ENCODE data around the gene BIN1.

The BIN1 gene

DNA sequence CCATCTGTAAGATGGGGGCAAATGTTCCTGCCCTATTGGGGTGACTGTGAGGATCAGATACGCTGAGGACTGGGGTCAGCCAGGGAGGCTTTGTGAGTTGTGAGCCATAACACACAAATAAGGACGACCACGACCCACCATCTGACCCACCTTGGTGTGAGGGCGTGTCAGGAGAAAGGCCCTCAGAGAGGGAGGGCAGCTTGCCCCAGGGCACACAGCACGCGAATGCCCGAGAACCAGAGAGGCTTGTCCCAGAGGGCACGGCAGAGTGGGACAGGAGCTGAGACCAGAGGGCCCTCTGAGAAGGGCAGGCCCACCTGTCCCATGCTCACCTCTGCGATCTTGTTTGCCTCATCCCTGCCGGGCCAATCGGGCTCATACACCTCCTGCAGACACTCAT lies 36.7 kb downstream of the BIN1 start:
- no peaks in the 10 kb centered on the region for H3K36me3 ChIP-seq (ENCODE audit: insufficient read depth, low read length)
- H3K4me3 ChIP-seq (ENCODE audit: low read depth in 1 of 2, low read length in 2 of 2): no peak overlapping the region
- TF ChIP-seq, protein P1, sequence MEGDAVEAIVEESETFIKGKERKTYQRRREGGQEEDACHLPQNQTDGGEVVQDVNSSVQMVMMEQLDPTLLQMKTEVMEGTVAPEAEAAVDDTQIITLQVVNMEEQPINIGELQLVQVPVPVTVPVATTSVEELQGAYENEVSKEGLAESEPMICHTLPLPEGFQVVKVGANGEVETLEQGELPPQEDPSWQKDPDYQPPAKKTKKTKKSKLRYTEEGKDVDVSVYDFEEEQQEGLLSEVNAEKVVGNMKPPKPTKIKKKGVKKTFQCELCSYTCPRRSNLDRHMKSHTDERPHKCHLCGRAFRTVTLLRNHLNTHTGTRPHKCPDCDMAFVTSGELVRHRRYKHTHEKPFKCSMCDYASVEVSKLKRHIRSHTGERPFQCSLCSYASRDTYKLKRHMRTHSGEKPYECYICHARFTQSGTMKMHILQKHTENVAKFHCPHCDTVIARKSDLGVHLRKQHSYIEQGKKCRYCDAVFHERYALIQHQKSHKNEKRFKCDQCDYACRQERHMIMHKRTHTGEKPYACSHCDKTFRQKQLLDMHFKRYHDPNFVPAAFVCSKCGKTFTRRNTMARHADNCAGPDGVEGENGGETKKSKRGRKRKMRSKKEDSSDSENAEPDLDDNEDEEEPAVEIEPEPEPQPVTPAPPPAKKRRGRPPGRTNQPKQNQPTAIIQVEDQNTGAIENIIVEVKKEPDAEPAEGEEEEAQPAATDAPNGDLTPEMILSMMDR (IDR thresholded peaks at IDR 0.05; ENCODE audit: borderline replicate concordance, extremely low read depth, low read length, poor library complexity, severe bottlenecking): no peak
- no peak for TF ChIP-seq EZH2 (IDR thresholded peaks at IDR 0.05; ENCODE audit: borderline replicate concordance, low read depth, low read length, severe bottlenecking)
- 0 out of 2 replicates have a peak, but pooled peaks cover 3% of the 10 kb centered on the region for H4K20me1 ChIP-seq (ENCODE audit: insufficient read depth, low read length)
- H3K27ac ChIP-seq (ENCODE audit: low read length): no peak overlapping the region
- H3K27me3 ChIP-seq (ENCODE audit: insufficient read depth, low read length, poor library complexity): no peaks in the 10 kb centered on the region
- no peak for ATAC-seq (ENCODE audit: insufficient read depth, low read depth)
- no peak overlapping the region for H3K9ac ChIP-seq (ENCODE audit: low read depth, low read length)
- no peak for DNase-seq
- H3K4me1 ChIP-seq (ENCODE audit: insufficient read depth, low read length): no peaks in the 10 kb centered on the region
- H2AFZ ChIP-seq (ENCODE audit: low read depth, low read length): no peak overlapping the region
- H3K4me2 ChIP-seq (ENCODE audit: insufficient read depth, low read length): no peak overlapping the region
- no peaks in the 10 kb centered on the region for H3K79me2 ChIP-seq (ENCODE audit: insufficient read depth, low read length)
- H3K9me3 ChIP-seq (ENCODE audit: insufficient read depth, low read length, severe bottlenecking): no peaks in the 10 kb centered on the region

DNA sequence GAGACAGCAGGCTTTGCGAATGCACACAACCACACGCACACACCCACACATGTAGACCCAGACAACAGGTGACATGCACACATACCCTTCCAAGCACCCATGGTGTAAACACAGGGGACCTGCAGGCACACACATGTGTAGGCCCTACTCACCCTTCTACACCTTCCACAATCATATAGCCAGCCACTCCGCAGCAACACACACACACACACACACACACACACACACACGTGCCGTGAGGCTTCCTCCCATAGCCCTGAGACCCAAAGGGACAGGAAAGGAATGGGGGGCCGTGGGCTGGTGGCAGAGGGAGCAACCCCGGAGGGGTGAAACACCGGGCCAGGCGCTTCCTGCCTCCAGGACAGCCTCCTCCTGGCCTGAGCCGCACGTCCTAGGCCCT lies 37.4 kb downstream of the BIN1 start:
- Histone ChIP-seq H3K9me3 (ENCODE audit: insufficient read depth, low read length, severe bottlenecking) (no peaks in the 10 kb centered on the region), H4K20me1 (ENCODE audit: insufficient read depth, low read length) (0 out of 2 replicates have a peak, but pooled peaks cover 3% of the 10 kb centered on the region), H3K9ac (ENCODE audit: low read depth, low read length) (no peak overlapping the region), H3K27me3 (ENCODE audit: insufficient read depth, low read length, poor library complexity) (no peaks in the 10 kb centered on the region), H3K27ac (ENCODE audit: low read length) (no peak overlapping the region), H3K4me3 (ENCODE audit: low read depth in 1 of 2, low read length in 2 of 2) (no peak overlapping the region), H3K4me2 (ENCODE audit: insufficient read depth, low read length) (no peak overlapping the region), H2AFZ (ENCODE audit: low read depth, low read length) (no peak overlapping the region), H3K4me1 (ENCODE audit: insufficient read depth, low read length) (no peaks in the 10 kb centered on the region), H3K36me3 (ENCODE audit: insufficient read depth, low read length) (no peaks in the 10 kb centered on the region), H3K79me2 (ENCODE audit: insufficient read depth, low read length) (no peaks in the 10 kb centered on the region)
- DNase-seq: no peak
- no peak; the same call in 2 of the 3 replicates for ATAC-seq (ENCODE audit: insufficient read depth, low read depth)
- TF ChIP-seq, protein P1 (IDR thresholded peaks at IDR 0.05; ENCODE audit: borderline replicate concordance, extremely low read depth, low read length, poor library complexity, severe bottlenecking): no peak
- no peak for TF ChIP-seq EZH2 (IDR thresholded peaks at IDR 0.05; ENCODE audit: borderline replicate concordance, low read depth, low read length, severe bottlenecking)

DNA sequence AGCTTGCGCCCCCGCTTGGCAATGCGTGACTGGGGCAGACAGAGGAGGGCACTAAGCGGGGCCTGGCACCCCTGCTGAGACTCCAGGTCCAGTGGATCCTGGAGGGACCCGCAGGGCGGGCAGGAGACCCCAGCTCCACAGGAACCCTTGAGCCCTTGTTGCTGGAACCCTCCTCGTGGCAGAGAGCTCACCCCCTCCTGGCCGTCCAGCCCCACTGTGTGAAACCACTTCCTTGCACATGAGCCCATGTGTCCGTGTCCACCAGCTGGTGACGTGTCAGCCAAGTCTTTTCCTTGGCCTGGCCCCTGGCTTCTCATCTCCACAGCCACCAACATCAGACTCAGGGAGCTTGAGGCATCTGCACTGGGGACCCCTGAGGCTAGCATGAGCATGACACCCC lies 38.0 kb downstream of the BIN1 start:
- no peak for ATAC-seq (ENCODE audit: insufficient read depth, low read depth)
- Histone ChIP-seq H3K4me2 (ENCODE audit: insufficient read depth, low read length) (no peak overlapping the region), H3K9me3 (ENCODE audit: insufficient read depth, low read length, severe bottlenecking) (no peaks in the 10 kb centered on the region), H3K27ac (ENCODE audit: low read length) (no peak overlapping the region), H3K27me3 (ENCODE audit: insufficient read depth, low read length, poor library complexity) (no peaks in the 10 kb centered on the region), H3K4me3 (ENCODE audit: low read depth in 1 of 2, low read length in 2 of 2) (no peak overlapping the region), H2AFZ (ENCODE audit: low read depth, low read length) (no peak overlapping the region), H3K79me2 (ENCODE audit: insufficient read depth, low read length) (no peaks in the 10 kb centered on the region), H4K20me1 (ENCODE audit: insufficient read depth, low read length) (0 out of 2 replicates have a peak, but pooled peaks cover 3% of the 10 kb centered on the region), H3K4me1 (ENCODE audit: insufficient read depth, low read length) (no peaks in the 10 kb centered on the region), H3K36me3 (ENCODE audit: insufficient read depth, low read length) (no peaks in the 10 kb centered on the region), H3K9ac (ENCODE audit: low read depth, low read length) (no peak overlapping the region)
- no peak for DNase-seq
- TF ChIP-seq, protein P1 (IDR thresholded peaks at IDR 0.05; ENCODE audit: borderline replicate concordance, extremely low read depth, low read length, poor library complexity, severe bottlenecking): no peak
- no peak for TF ChIP-seq EZH2 (IDR thresholded peaks at IDR 0.05; ENCODE audit: borderline replicate concordance, low read depth, low read length, severe bottlenecking)

DNA sequence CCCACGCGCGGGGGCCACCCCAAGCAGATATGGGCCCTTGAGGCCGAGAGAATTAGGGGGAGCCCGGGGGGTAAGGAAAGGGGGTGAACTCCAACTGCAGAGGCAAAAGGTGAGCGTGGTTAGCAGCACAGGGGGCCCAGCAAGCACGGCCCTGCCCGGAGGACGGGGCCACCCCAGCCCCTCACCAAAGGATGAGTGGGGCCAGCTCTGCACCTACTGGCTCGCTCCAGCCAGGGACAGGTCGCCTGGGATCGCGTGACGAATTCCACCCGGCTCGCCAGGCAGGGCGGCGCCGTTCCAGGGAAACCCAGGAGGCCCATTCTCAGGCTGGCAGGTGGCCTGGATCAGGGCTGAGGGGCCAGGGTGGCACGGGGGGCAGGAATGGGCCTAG lies 38.6 kb downstream of the BIN1 start:
- Histone ChIP-seq H3K27ac (ENCODE audit: low read length) (no peak overlapping the region), H3K27me3 (ENCODE audit: insufficient read depth, low read length, poor library complexity) (no peaks in the 10 kb centered on the region), H3K9ac (ENCODE audit: low read depth, low read length) (no peak overlapping the region), H3K79me2 (ENCODE audit: insufficient read depth, low read length) (no peaks in the 10 kb centered on the region), H3K4me2 (ENCODE audit: insufficient read depth, low read length) (no peak overlapping the region), H3K4me3 (ENCODE audit: low read depth in 1 of 2, low read length in 2 of 2) (no peak overlapping the region), H3K36me3 (ENCODE audit: insufficient read depth, low read length) (no peaks in the 10 kb centered on the region), H4K20me1 (ENCODE audit: insufficient read depth, low read length) (0 out of 2 replicates have a peak, but pooled peaks cover 3% of the 10 kb centered on the region), H3K4me1 (ENCODE audit: insufficient read depth, low read length) (no peaks in the 10 kb centered on the region), H2AFZ (ENCODE audit: low read depth, low read length) (no peak overlapping the region), H3K9me3 (ENCODE audit: insufficient read depth, low read length, severe bottlenecking) (no peaks in the 10 kb centered on the region)
- ATAC-seq (ENCODE audit: insufficient read depth, low read depth): no peak; the same call in 2 of the 3 replicates
- no peak for TF ChIP-seq EZH2 (IDR thresholded peaks at IDR 0.05; ENCODE audit: borderline replicate concordance, low read depth, low read length, severe bottlenecking)
- DNase-seq: no peak

All from DND-41 (cell line).